HepG2 (cell line): ENCODE data around the gene IL17C. TPM values are rescaled to one million over a fixed set of nuclear protein-coding genes. Genes with fewer than 3 reads are reported as not detected.

Source experiments
- ATAC-seq: fragments of 200-7000 bp; cut with Tn5 transposase; 3 replicates; pipeline ENCODE4 v1.9.1; 2020; ENCODE audit warnings: mild to moderate bottlenecking, moderate library complexity
- BruUV-seq: library from RNA; stranded (reverse); fragments of 400-500 nt; replicated peaks from 2 replicates; lab custom pipeline; 2021; lab: Mats Ljungman, UMichigan
- CTCF ChIA-PET: fragments of 300-600 bp; formaldehyde crosslinking; extraction: SDS; loops from one replicate; lab custom pipeline; 2021; ENCODE audit warnings: low total read pairs, inconsistent platforms, low intra/inter-chr PET ratio; lab: Yijun Ruan, JAX
- POLR2A ChIA-PET: fragments of 350-600 bp; sonication (Branson Sonifier 250); formaldehyde crosslinking; loops from one replicate; lab custom pipeline; 2020; ENCODE audit warnings: antibody characterized with exemption, inconsistent platforms; lab: Yijun Ruan, JAX
- DNase-seq: peaks from one replicate; pipeline ENCODE4 v3.0.0-alpha.2; 2015; ENCODE audit warnings: low spot score
- FAIRE-seq: peaks from 3 replicates; lab custom pipeline; 2011; peaks lifted over from hg19 to GRCh38; lab: Jason Lieb, UNC
- H2AFZ ChIP-seq: one replicate; pipeline ENCODE4 v1.6.1; 2011; ENCODE audit warnings: low read length, inconsistent platforms
- H3K27ac ChIP-seq: fragments of 300-600 bp; 3 replicates; pipeline ENCODE4 v1.8.0; 2011; ENCODE audit warnings: mixed run types, mild to moderate bottlenecking, mixed read lengths, low read length, inconsistent platforms; ENCODE audit not compliant: insufficient read depth; ENCODE audit errors: extremely low read length
- H3K27me3 ChIP-seq, 2 experiments: fragments of 200-600 bp in 1 of 2; 2 replicates in 1 of 2; 3 replicates in 1 of 2; pipeline versions ENCODE4 v1.6.0 to v1.8.0; 2011; ENCODE audit warnings: low read length in 2 of 2, mild to moderate bottlenecking in 2 of 2, moderate library complexity in 2 of 2, inconsistent platforms in 1 of 2; ENCODE audit not compliant: insufficient read depth in 2 of 2, control insufficient read depth in 1 of 2
- H3K36me3 ChIP-seq, 2 experiments: fragments of 200-600 bp in 1 of 2; replicated peaks in 1 of 2; 2 replicates in 1 of 2; 3 replicates in 1 of 2; pipeline versions ENCODE4 v1.5.1 to v1.8.0; 2011; ENCODE audit warnings: low read length in 2 of 2, inconsistent platforms in 1 of 2; ENCODE audit not compliant: insufficient read depth in 2 of 2, control insufficient read depth in 1 of 2
- H3K4me1 ChIP-seq: 2 replicates; pipeline ENCODE4 v1.5.1; 2012; ENCODE audit warnings: low read length, inconsistent platforms; ENCODE audit not compliant: insufficient read depth
- H3K4me2 ChIP-seq: 2 replicates; pipeline ENCODE4 v1.6.0; 2011; ENCODE audit warnings: low read depth, low read length, inconsistent platforms
- H3K4me3 ChIP-seq, 3 experiments: fragments of 200-600 bp in 1 of 3; sonication (generic), shearing (Covaris generic) in 1 of 3; replicated peaks in 1 of 3; 2 replicates each; pipeline ENCODE4 v1.5.1; 2011 to 2016; ENCODE audit warnings: low read length in 3 of 3, inconsistent platforms in 2 of 3, low read depth in 2 of 3, mild to moderate bottlenecking in 2 of 3, control low read depth in 1 of 3, mixed read lengths in 1 of 3; ENCODE audit not compliant: insufficient read depth in 1 of 3
- H3K79me2 ChIP-seq: one replicate; pipeline ENCODE4 v1.6.1; 2011; ENCODE audit warnings: low read length, inconsistent platforms; ENCODE audit not compliant: insufficient read depth
- H3K9ac ChIP-seq: 2 replicates; pipeline ENCODE4 v1.6.0; 2011; ENCODE audit warnings: mild to moderate bottlenecking, low read depth, low read length, inconsistent platforms; ENCODE audit not compliant: insufficient read depth
- H3K9me3 ChIP-seq: 2 replicates; pipeline ENCODE4 v1.5.1; 2012; ENCODE audit warnings: mild to moderate bottlenecking, low read length
- H4K20me1 ChIP-seq: 2 replicates; pipeline ENCODE4 v1.6.0; 2011; ENCODE audit warnings: inconsistent platforms, mild to moderate bottlenecking, low read length, moderate library complexity; ENCODE audit not compliant: insufficient read depth
- BCL6 ChIP-seq: IDR thresholded peaks from 2 replicates; pipeline ENCODE4 v1.6.1; 2016; ENCODE audit warnings: missing genetic modification reagents, missing compliant biosample characterization
- CCAR2 ChIP-seq: fragments of 200-400 bp; formaldehyde crosslinking; optimal IDR thresholded peaks from 2 replicates; pipeline ENCODE3; 2018; ENCODE audit warnings: low read depth, mild to moderate bottlenecking, low read length, moderate library complexity
- ELF1 ChIP-seq: sonication (generic); formaldehyde crosslinking; IDR thresholded peaks from 2 replicates; pipeline ENCODE4 v1.4.0; 2020; ENCODE audit warnings: missing genetic modification reagents
- FOSL2 ChIP-seq: sonication (generic); formaldehyde crosslinking; IDR thresholded peaks from 2 replicates; pipeline ENCODE4 v1.4.0; 2020; ENCODE audit warnings: missing genetic modification reagents
- HOXA3 ChIP-seq: sonication (generic); formaldehyde crosslinking; IDR thresholded peaks from 2 replicates; pipeline ENCODE4 v1.5.0; 2020; ENCODE audit warnings: missing genetic modification reagents
- KDM4B ChIP-seq: sonication (generic); formaldehyde crosslinking; IDR thresholded peaks from 2 replicates; pipeline ENCODE4 v1.4.0; 2020; ENCODE audit warnings: missing genetic modification reagents
- MEF2D ChIP-seq: sonication (generic); formaldehyde crosslinking; IDR thresholded peaks from 2 replicates; pipeline ENCODE4 v1.5.1; 2020; ENCODE audit warnings: mild to moderate bottlenecking, missing genetic modification reagents
- MEIS2 ChIP-seq: sonication (generic); formaldehyde crosslinking; IDR thresholded peaks from 2 replicates; pipeline ENCODE4 v1.9.0; 2021; ENCODE audit warnings: mild to moderate bottlenecking, missing genetic modification reagents
- MXI1 ChIP-seq: IDR thresholded peaks from 3 replicates; pipeline ENCODE4 v1.6.1; 2012; ENCODE audit warnings: low read depth, low read length, inconsistent platforms, borderline replicate concordance
- TEAD3 ChIP-seq: optimal IDR thresholded peaks from 2 replicates; pipeline ENCODE3; 2016; ENCODE audit warnings: borderline replicate concordance
- ZNF101 ChIP-seq: sonication (generic); formaldehyde crosslinking; IDR thresholded peaks from 2 replicates; pipeline ENCODE4 v1.4.0; 2020; ENCODE audit warnings: mild to moderate bottlenecking, low read depth, missing genetic modification reagents, borderline replicate concordance
- ZNF224 ChIP-seq: sonication (generic); formaldehyde crosslinking; IDR thresholded peaks from 2 replicates; pipeline ENCODE4 v1.5.0; 2020; ENCODE audit warnings: mild to moderate bottlenecking, missing genetic modification reagents
- ZNF292 ChIP-seq: sonication (generic); formaldehyde crosslinking; IDR thresholded peaks from 2 replicates; pipeline ENCODE4 v1.8.1; 2022; ENCODE audit warnings: mild to moderate bottlenecking, low read depth, missing genetic modification reagents, borderline replicate concordance
- ZNF367 ChIP-seq: sonication (generic); formaldehyde crosslinking; IDR thresholded peaks from 2 replicates; pipeline ENCODE4 v1.4.0; 2020; ENCODE audit warnings: missing genetic modification reagents, borderline replicate concordance
- ZNF670 ChIP-seq: sonication (generic); formaldehyde crosslinking; IDR thresholded peaks from 2 replicates; pipeline ENCODE4 v1.8.0; 2022; ENCODE audit warnings: mild to moderate bottlenecking, missing genetic modification reagents, borderline replicate concordance
- WGBS: methylation state at CpG from one replicate; pipeline ENCODE4 v1.1.6; 2017; ENCODE audit warnings: low lambda C conversion rate; 5-methylcytosine and 5-hydroxymethylcytosine counted together
- in situ Hi-C: cut with HindIII; loops from 2 replicates; pipeline ENCODE4 v1.10.0; 2017; ENCODE audit warnings: low pct_unique_long_range_greater_than_20kb; ENCODE audit not compliant: extremely low pct_ligation_motif_present
- intact Hi-C: fragments of 100-400 bp; cut with micrococcal nuclease; formaldehyde crosslinking; loops from one replicate; pipeline ENCODE4 v1.10.0; 2022; ENCODE audit not compliant: unreplicated experiment
- polyA plus RNA-seq, 8 experiments: library from polyadenylated mRNA; depleted of rRNA in 3 of 8; stranded (reverse) in 7 of 8; unstranded in 1 of 8; fragments of >200 nt; fragmentation: Illumina TruSeq in 4 of 8; extraction: Trizol in 4 of 8; gene quantifications; 2 replicates each; pipeline versions ENCODE4 v1.2.1 to v1.2.3, GENCODE V29; 2011 to 2016; ENCODE audit warnings: low read depth in 4 of 8, missing spikeins in 1 of 8, mixed read lengths in 1 of 8; ENCODE audit not compliant: insufficient read depth in 1 of 8
- total RNA-seq, 5 experiments: library from RNA; depleted of rRNA; stranded (reverse); fragments of >200 nt; fragmentation: Illumina TruSeq; extraction: Trizol; gene quantifications; 2 replicates each; pipeline ENCODE4 v1.2.3, GENCODE V29; 2016; ENCODE audit warnings: low read depth in 1 of 5
- TF ChIP-seq, protein P1 (sequence below): sonication (generic); formaldehyde crosslinking; IDR thresholded peaks from 2 replicates; pipeline ENCODE4 v1.4.0; 2020; ENCODE audit warnings: missing genetic modification reagents
- TF ChIP-seq, protein P2 (sequence below): sonication (generic); formaldehyde crosslinking; IDR thresholded peaks from 2 replicates; pipeline ENCODE4 v1.5.1; 2020; ENCODE audit warnings: mild to moderate bottlenecking, missing genetic modification reagents, borderline replicate concordance

Gene IL17C
- total and polyA plus RNA-seq, 2 of the 13 experiments (the other 11 are each of a cell fraction or from before 2014, with no cell fraction given), result not detected

DNA sequence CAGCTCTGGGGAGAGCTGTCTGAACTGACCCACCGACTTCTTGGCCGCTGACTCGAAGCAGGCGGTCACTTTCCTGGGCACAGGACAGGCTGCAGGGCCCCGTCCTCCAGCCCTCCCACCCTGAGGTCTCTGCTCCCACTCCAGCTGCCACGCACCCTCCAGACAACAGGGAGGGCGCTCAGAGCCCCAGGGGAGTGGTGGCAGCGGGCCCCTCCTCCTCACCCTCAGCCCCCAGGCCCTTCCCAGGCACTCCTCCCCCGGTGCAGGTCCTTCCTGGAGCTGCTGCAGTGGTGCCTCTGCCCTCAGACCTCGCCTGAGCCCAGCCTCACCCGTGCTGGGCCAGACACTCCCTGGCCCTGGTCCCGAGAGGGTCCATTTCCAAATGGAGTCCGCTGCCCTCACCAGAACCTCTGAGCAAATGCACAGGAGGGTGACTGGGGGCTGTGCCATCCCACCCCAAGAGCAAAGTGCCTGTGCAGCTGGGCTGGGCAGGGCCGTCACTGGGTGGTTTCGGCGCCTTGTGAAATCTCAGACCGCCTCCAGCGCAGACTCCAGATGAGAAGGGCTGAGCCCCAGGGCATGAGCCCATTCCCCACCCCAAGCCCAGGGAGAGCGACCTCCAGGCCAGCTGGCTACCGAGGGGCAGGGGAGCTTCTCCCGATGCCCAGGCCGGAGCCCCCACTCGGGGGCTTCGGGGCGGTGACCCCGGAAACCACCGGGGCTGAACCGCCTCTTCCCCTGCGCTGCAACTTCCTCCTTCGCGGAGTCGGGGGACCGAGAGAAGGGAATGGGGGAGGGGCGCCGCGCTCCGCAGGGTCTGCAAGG, 11.8 kb downstream of the IL17C start (continued):
- TF ChIP-seq MXI1 (0 out of 3 replicates have a peak, but pooled peaks have one; percentile 6), CCAR2 (no peak), MEIS2 (CRISPR knock-in tag) (peak; percentile 27; the same call in 1 of the 2 replicates), ZNF670 (CRISPR knock-in tag) (no peak), ZNF224 (CRISPR knock-in tag) (0 out of 2 replicates have a peak, but pooled peaks have one; percentile 10), ELF1 (peak; percentile 52; the same call in 1 of the 2 replicates), HOXA3 (CRISPR knock-in tag) (peak; percentile 36), BCL6 (CRISPR knock-in tag) (no peak)
- TF ChIP-seq, protein P1, sequence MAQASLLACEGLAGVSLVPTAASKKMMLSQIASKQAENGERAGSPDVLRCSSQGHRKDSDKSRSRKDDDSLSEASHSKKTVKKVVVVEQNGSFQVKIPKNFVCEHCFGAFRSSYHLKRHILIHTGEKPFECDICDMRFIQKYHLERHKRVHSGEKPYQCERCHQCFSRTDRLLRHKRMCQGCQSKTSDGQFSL, result no peak

DNA sequence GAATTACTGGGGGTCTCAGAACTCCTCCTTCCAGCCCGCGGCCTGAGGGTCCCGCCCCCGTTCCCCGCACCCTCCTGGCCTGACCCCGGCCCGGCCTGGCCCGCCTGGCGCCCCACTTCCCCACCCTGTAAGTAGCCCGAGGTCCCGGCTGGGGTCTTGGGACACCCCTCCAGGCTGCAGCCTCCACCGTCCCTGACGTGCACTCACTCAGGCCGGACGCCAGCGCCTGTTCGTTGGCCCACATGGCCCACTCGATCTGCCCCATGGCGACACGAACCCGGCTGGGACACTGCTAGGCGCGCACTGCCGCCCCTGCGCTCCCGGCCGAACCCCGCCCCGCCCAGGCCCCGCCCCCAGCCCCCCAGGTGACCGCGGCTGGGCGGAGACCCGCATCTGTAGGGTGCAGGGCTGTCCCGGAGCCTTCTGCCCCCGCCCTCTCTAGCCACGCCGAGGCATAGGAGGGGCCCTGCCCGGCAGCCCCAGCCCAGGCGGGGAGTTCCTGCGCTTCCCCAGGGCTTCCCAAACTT, 12.4 kb downstream of the IL17C start, which contains the start of gene CYBA:
TSS of gene CYBA (minus strand) at position 305 of the 527 bp plus-strand sequence. CDS start at position 265, 40 bp downstream.
- no peak for FAIRE-seq
- TF ChIP-seq ZNF367 (0 out of 2 replicates have a peak, but pooled peaks have one; percentile 13), TEAD3 (no peak), ZNF101 (no peak), FOSL2 (CRISPR knock-in tag) (peak; percentile 13; the same call in 1 of the 2 replicates), MEF2D (CRISPR knock-in tag) (no peak), KDM4B (CRISPR knock-in tag) (peak; percentile 71; the same call in 1 of the 2 replicates), ZNF292 (CRISPR knock-in tag) (no peak; the same call in 1 of the 2 replicates)
- TF ChIP-seq, protein P2, sequence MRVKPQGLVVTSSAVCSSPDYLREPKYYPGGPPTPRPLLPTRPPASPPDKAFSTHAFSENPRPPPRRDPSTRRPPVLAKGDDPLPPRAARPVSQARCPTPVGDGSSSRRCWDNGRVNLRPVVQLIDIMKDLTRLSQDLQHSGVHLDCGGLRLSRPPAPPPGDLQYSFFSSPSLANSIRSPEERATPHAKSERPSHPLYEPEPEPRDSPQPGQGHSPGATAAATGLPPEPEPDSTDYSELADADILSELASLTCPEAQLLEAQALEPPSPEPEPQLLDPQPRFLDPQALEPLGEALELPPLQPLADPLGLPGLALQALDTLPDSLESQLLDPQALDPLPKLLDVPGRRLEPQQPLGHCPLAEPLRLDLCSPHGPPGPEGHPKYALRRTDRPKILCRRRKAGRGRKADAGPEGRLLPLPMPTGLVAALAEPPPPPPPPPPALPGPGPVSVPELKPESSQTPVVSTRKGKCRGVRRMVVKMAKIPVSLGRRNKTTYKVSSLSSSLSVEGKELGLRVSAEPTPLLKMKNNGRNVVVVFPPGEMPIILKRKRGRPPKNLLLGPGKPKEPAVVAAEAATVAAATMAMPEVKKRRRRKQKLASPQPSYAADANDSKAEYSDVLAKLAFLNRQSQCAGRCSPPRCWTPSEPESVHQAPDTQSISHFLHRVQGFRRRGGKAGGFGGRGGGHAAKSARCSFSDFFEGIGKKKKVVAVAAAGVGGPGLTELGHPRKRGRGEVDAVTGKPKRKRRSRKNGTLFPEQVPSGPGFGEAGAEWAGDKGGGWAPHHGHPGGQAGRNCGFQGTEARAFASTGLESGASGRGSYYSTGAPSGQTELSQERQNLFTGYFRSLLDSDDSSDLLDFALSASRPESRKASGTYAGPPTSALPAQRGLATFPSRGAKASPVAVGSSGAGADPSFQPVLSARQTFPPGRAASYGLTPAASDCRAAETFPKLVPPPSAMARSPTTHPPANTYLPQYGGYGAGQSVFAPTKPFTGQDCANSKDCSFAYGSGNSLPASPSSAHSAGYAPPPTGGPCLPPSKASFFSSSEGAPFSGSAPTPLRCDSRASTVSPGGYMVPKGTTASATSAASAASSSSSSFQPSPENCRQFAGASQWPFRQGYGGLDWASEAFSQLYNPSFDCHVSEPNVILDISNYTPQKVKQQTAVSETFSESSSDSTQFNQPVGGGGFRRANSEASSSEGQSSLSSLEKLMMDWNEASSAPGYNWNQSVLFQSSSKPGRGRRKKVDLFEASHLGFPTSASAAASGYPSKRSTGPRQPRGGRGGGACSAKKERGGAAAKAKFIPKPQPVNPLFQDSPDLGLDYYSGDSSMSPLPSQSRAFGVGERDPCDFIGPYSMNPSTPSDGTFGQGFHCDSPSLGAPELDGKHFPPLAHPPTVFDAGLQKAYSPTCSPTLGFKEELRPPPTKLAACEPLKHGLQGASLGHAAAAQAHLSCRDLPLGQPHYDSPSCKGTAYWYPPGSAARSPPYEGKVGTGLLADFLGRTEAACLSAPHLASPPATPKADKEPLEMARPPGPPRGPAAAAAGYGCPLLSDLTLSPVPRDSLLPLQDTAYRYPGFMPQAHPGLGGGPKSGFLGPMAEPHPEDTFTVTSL, result no peak

More for the DNA sequence above, 12.4 kb downstream of the IL17C start, which contains the start of gene CYBA:
- Histone ChIP-seq H4K20me1 (peaks cover 8% of the 10 kb centered on the region; the same call in 1 of the 2 replicates), H3K9me3 (no peaks in the 10 kb centered on the region), H3K79me2 (peaks cover 18% of the 10 kb centered on the region), H2AFZ (no peak within 1 kb of the TSS), H3K27me3 (no peaks in the 10 kb centered on the region), H3K4me3 (peak within 1 kb of the TSS; percentile 66 to 100 (median 94)), H3K27ac (peak within 1 kb of the TSS; percentile 88), H3K36me3 (peaks cover 5 to 24% of the 10 kb centered on the region in 2 experiments), H3K9ac (peak within 1 kb of the TSS; percentile 86), H3K4me2 (peak within 1 kb of the TSS; percentile 97), H3K4me1 (peaks cover 27% of the 10 kb centered on the region)
- intact Hi-C loops (loop anchor here (2.0 to 5.0 kb wide), 2 partner anchors 34 to 54 kb away; no protein-coding TSS in a partner anchor), in situ Hi-C loops (no loop called here)
- WGBS, result 2% methylated on average over 17 of the region's 41 CpGs
- ChIA-PET CTCF (no interaction called here), POLR2A (interaction anchor here (0.8 to 5.2 kb wide), 6 partner anchors 10 to 53 kb away, joined by 3 to 51 read pairs (median 4); partner anchors contain the start of gene MVD)
- ATAC-seq (peak; percentile 76), DNase-seq (peak; percentile 83)
- no TSS peak for BruUV-seq
